Head of caudate nucleus (tissue), 42 donors: ENCODE results near the gene TMEM184B.

Experiments used
- DNase-seq, 42 donors: peaks; one replicate each; pipeline versions ENCODE4 v3.0.0 to v3.0.0-alpha.2; 2020 to 2021; ENCODE audit warnings: mixed read lengths in 7 of 42
- intact Hi-C: fragments of 100-400 bp; cut with DNase I; formaldehyde crosslinking; loops from one replicate; pipeline ENCODE4 v1.15.0; 2022

The TMEM184B gene

DNA sequence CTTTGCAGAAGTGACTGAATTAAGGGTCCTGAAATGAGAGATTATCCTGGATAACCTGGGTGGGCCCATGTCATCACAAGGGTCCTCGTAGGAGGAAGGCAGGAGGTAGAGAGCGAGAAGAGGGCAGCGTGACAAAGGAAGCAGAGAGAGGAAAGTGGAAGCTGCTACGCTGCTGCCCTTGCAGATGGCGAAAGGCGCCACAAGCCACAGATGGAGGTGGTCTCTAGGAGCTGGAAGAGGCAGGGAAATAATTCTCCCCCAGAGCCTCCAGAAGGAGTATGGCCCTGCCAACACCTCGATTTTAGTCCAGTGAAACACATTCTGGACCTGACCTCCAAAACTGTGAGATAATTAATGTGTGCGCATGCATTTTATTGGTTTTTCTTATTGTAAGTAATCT lies 13.4 kb downstream of the TMEM184B start:
- intact Hi-C loops = no loop called here
- DNase-seq = no peak

DNA sequence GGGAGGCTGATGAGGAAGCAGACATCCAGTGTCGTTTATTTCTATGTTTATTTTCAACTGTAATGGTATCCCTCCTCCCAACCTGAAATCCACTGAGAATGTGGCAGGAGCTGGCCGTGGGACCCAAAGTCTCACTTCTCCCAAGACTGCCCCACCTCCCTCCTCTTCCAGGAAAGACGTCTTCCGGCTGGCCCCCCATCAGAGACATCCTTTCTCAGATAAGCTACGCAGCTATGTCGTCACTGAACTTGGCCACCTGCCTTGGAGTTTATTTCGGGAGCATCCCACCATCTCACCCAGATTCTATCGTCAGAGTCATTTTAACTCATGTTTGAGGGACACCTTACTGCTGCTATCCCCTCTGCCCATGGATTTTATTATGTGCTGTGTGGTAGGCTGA lies 13.9 kb downstream of the TMEM184B start:
- no peak for DNase-seq
- intact Hi-C loops = no loop called here

DNA sequence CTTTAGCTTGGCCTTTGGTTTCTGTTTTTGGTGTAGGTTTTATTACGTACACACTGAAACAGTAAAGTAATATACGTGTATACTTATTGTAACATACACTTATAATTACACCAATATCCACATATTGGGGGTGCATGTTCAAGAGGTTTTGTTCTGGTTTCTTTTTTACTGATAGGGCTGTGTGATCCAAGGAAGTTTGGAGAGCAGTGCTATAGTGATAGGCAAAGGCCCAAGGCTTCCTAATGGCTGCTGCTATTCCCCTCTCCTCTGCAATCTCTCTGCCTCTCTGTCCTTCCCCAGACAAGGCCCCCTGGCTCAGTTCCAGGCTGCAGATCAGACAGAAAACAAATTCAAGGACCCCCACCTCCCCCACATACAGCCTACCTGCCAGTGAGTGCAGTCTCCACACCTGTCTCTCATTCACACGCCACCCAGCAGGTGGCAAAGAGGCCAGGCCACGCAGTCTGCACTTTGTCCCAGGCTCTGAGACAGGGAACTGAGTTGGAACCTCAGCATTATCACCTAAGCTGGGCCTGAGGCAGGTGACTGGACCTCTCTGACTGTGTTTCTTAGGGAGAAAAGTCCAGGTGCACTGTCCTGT lies 15.1 kb downstream of the TMEM184B start:
- DNase-seq = no peak
- intact Hi-C loops = no loop called here

DNA sequence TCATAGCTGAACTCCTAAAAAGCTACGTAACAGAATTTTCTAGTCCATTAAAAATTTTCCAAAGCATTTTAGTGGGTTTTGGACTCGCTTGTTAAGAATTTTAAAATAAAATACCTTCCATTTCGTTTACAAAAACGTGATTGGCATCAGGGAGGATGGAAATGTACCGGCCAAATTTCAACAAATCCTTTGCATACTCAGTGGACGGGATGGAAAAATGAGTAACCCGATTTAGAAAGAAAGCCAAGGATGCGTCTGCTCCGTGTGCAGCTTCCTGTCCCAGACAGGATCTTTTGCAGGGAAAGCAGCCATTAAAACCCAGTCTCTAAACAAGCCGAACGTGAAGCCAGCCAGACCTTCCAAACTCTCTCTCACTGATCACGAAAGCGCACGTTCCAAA lies 15.6 kb downstream of the TMEM184B start:
- intact Hi-C loops = no loop called here
- no peak for DNase-seq

DNA sequence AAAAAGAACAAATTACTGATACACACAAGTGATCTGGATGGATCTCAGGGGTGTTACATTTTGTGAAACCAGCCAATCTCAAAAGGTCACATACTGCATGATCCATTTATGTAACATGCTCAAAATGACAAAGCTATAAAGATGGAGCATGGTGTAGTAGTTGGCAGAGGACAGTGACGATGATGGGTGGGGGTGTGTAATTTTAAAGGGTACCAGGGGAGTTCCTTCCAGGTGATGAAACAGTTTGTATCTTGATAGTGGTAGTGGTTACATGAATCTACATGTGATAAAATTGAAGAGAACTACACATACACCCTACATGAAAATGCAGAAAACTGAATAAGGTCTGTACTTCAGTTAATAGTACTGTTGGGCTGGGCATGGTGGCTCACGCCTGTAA lies 17.1 kb downstream of the TMEM184B start:
- no peak for DNase-seq
- intact Hi-C loops = no loop called here

DNA sequence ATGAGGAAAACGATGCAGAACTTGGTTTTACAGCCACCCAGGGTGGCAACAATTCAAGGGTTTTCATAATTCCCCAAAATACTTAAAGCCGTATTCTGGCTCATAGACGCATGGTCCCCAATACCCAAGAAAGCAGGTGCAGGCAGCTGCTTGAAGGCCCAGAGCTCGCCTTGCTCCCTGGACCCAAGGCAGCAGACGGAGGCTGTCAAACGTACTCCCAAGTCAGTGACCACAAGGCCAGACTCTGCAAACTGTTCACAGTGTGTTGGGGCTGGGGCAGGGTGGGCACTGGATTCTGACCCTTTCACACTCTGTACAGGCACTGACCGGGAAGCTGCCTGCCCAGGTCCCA lies 21.5 kb downstream of the TMEM184B start:
- DNase-seq = no peak
- intact Hi-C loops = no loop called here

DNA sequence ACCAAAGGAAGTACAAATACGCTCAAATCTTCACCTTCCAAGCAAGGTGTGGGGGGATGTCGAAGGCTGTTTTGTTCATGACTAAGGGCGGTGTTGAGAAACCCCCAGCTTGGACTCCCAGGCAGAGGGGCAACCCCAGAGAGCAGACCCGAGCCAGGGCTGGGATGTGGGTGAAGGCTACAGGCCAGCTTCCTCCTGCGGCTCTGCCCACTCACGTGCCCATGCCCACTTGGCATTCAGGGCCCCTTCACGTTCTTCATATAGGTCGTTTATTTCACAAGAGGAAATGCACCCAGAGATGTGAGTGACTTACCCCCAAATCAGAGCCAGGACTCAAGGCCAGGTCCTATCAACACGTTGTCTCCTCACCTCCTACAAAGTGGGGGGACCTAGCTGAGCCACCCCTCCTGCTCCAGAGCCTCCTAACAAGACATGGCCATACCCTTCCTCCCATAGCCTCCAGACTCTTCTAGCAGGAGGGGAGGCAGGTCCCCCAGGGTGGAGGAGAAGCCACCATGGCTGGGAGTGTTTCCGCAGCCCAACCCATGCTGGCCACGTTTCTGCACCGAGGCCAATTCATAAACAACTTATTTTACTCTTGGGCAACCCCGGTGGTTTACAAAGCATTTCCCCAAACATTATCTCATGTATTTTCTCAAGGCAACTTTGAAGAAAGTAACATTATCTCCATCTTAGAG lies 22.0 kb downstream of the TMEM184B start:
- DNase-seq = no peak
- intact Hi-C loops = no loop called here

DNA sequence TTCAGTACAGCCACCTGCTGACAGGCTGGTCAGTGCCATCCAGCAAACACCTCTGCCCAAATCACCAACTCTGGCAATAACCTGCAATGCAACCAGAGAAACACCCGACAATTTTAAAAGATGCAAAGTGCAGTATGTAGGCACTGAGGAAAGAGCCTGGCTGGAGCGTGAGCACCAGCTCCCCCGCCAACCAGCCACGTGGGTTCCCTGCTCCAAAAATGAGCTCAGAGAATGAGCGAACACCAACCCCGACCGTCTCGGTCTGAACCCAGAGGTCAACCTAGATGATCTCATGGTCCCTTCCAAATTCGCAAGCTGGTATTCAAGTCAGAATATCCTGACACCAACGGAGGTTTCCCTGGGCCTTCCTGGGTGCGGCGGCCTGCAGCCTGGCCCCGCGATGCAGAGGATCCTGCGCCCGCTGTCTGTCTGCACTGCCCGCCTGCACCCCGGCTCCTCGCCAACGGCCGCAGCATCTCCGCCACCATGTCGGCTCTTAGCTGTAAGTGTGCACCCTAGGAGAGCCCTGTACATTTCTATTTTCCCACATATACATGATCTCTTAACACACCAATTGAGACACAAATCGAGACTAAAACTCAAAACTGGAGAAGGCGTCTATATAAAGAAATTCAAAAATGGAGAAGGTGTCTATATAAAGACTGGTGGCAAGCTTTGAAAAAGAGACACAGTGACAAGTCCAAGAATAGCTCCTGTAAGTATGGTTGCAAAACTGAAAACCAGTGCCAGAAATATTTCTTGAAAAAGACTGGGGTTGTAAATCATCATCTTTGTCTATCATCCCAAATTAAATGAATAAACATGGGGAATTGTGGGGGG lies 22.8 kb downstream of the TMEM184B start:
- peak in 1 of 42 donors; percentile 38 for DNase-seq
- intact Hi-C loops = no loop called here

DNA sequence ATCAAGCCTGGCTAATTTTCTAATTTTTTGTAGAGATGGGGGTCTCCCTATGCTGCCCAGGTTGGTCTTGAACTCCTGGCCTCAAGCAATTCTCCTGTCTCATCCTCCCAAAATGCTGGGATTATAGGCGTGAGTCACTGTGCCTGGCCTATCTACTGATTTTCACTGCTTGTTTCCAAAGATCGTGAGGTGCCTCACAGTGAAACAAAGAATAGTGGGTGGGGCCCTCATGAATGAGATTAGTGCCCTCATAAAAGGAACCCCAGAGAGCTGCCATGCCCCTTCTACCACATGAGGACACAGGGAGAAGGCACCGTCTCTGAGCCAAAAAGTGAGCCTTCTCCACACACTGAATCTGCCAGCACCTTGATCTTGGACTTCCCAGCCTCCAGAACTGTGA lies 23.5 kb downstream of the TMEM184B start:
- intact Hi-C loops = no loop called here
- DNase-seq = no peak

DNA sequence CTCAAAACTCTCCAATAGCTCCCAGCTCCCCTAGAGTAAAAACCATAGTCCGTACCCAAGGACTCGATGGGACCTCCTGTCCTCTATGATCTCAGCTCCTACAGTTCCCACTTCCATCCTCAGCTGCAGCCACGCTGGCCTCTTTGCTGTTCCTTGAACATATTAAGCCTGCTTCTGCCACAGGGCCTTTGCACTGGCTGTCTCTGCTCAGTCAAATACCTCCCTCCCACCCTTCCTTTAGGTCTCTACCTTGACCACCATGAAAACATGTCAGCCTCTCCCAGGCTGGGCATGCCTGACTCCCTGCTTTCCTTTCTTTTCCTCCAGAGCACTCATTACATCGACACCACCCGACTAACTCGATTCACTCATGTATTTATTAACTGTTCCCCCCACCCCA lies 24.5 kb downstream of the TMEM184B start:
- intact Hi-C loops = no loop called here
- no peak for DNase-seq

DNA sequence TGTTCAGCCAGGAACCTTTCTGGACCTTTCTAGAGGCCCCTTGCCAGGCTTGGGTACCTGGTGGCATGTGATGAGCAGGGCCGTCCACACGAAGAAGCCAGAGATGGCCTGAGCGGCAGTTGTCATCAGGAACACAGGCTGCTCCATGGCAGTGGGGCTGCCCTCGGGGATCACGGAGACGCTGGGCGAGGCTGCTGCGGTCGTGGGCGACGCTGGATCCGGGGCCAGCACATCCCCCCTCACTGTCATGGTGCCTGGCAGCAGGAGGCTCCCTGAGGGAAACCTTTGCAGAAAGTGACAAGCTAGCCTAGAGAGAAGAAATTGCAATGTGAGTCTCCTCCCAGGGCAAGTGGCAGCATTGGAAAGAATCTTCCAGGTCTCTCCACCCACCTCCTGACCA lies 25.1 kb downstream of the TMEM184B start:
- no peak for DNase-seq
- intact Hi-C loops = no loop called here

DNA sequence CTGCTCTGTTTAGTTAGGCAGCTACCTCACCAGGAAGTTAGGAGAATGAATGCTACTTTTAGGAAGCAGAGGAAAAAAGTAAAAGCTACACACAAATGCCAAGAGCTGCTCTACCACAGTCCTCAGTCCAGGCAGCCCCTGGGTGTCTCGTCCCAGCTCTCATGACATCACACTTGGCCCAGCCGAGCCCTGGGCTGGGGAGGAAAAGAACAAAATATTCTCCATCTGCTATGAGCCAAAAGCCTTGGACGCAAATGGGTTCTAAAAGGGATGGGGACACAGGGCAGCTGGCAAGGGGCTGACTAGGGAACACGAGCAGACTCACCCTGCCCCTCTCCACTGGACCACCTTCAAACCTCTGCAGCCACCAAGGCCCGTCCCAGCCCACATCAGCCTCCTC lies 26.1 kb downstream of the TMEM184B start:
- DNase-seq = peak; percentile 42 to 90 (median 74)
- intact Hi-C loops = no loop called here

DNA sequence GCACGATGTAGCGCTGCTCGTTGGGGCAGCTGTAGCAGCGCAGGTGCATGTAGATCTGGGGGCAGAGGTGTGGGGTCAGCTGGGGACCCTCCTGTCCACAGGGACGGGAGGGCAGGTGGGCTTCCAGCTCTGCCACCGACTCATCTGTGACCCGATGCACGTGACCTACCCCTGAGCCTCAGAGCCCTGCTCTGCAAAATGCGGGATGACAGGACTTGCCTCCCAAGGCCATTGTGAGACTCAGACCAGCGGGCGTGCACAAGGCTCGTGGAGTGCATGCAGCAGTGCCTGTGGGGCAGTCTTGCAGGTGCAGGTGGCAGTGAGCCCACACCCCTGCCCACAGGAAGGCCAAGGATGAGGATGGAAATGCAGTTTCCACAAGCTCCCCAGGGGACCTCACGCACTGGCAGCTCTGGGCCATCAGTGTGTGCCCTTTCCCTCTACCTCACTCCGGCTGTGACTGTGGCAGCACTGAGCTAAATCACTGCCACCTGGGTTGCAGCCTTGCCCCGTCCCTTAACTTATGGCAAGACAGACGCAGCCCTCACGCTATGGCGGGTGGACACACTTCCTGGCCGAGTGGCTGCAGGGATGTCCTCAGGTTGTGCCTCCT lies 26.7 kb downstream of the TMEM184B start:
- intact Hi-C loops = no loop called here
- no peak for DNase-seq

DNA sequence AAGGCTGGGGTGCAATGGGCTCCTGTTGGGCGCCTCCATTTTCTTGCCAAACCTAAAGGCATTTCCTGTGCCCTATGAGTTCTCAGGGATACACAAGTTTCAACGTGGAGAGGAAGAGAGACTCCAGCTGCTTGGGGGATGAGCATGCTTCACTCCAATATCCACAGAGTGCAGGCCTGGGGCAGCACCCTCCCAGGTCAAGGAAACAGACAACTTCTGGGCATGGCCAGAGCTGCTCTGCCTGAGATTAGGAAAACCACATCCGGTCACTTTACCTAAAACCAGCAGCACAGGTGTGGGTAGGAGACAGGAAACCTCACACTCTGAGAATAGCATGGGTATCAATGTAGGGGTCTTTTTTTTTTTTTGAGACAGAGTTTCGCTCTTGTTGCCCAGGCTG lies 28.7 kb downstream of the TMEM184B start:
- intact Hi-C loops = no loop called here
- DNase-seq = no peak

DNA sequence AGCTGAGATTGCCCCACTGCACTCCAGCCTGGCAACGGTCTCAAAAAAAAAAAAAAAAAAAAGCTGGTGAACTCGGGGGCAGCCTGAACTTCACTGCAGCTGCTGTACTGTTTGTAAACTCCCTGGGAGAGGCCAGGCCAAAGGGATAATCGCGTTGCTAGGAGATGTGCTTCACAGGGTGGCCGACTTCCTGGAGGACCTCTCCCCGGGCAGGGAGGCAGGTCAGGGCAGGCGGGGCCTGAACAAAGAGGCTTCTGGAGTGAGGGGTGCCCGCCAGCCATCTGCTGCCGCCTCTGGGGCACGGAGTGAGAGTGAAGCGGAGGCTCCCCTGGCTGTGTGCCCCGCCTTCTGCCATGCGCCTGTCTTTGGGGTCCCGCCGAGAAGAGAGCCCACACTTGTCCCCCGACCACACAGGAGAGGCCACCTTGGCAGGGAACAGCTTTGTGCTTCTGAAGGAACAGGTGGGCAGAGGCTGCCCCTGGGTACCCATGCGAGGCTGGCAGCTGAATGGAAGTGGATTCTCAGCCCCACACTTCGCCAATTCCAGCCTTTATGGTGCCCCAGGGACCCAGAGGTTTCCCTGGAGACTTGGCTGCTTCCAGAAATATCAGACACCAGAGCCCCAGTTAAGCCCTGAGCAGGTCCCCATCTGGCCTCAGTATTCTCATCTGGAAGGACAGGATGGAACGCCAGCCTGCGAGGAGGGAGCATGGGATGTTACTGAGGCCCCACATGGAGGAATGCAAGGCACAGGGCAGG lies 29.6 kb downstream of the TMEM184B start:
- intact Hi-C loops = no loop called here
- peak in 39 of 42 donors; percentile 28 to 73 (median 53) for DNase-seq

DNA sequence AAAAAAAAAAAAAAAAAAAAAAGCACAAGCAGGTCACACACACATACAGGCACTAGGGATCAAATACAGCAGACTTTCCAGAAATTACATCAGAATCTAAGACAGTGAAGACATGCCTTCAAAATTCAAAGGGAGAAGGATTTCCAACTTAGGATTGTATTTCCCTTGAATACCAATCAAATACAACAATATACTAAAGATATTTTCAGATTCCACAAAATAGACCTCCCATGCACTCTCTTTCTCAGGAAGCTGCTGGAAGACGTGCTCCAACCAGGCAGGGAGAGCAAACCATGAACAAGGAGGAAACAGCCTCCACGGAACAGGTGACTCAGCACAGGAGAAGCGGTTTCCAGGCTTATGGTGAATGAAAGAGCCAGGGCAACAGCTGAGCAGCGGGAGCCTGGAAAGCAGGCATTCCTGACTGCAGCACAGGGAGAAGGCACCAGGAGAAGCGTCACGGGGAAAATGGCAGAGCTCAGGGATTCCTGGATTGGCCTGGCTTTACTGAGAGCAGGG lies 32.0 kb downstream of the TMEM184B start:
- intact Hi-C loops = no loop called here
- DNase-seq = peak; percentile 33 to 92 (median 71)

DNA sequence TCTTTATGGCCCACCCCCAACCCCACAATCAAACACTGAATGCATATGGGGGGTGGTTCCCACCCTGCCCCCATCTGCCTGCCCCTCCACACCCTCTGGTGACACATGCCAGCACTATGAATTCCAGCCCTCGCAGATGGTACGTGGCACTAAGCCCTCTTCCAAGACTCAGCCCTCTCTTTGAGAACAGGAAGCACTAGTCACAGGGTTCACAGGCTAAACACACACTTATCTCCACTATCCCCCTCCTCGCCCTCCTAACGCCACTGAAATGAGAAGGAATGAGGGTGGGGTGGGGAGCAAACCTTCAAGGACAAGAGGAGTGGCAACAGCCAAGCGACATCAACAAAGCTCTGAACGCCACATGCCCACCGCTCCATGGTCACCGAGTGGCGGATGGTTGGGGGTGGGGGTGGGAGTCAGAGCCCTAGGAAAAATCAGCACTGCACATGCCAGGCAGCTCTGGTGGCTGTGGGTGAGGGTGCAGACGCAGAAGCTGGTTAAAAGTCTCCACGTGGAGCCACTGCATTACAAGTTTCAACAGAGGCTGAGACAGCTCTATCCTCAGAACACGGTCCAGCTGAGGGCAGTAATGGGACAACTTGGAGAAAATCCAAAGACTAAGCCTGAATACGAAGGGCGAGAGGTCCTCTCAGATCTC lies 33.6 kb downstream of the TMEM184B start:
- intact Hi-C loops = loop anchor here (10.0 kb wide), 1 partner anchor 124 kb away; the partner anchor contains the start of gene BAIAP2L2
- peak in 39 of 42 donors; percentile 24 to 91 (median 74) for DNase-seq

DNA sequence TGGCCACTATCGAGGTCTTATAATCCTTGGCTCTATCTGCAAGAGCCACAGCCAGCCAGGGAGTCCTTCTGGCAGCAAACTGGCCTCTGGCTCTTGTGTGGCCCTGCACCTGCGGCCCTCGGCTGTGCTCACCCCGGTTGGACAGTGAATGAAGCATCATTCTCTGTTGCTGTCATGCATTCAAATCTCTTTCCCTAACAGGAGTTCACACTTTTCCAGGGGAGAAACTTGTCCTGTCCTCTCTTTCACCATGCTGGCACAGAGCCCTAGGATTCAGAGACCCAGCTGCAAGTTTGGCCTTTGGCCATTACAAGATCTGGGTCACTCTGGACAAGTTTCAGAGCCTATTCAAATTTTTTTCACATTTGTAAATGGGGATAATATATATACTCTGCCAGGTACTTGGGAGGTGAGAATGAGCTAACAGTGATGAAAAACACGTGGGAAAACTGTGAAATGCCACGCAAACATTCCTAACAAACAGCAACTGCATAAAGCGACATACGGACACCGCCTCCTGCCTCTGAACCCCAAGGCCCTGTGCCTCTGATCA lies 34.2 kb downstream of the TMEM184B start:
- intact Hi-C loops = loop anchor here (10.0 kb wide), 1 partner anchor 124 kb away; the partner anchor contains the start of gene BAIAP2L2
- peak in 38 of 42 donors; percentile 23 to 79 (median 54) for DNase-seq
